Sigmoid colon (tissue), 4 donors: ENCODE results near the gene CLSTN2.

Source experiments
- EP300 ChIP-seq, 4 donors: sonication (generic); formaldehyde crosslinking; IDR thresholded peaks; one replicate each; pipeline ENCODE4 v1.6.1; 2017; ENCODE audit warnings: antibody characterized with exemption in 4 of 4
- POLR2A ChIP-seq, 2 donors: fragments of 450-650 bp; IDR thresholded peaks; one replicate each; pipeline ENCODE4 v1.6.1; 2016; ENCODE audit warnings: antibody characterized with exemption in 2 of 2, mild to moderate bottlenecking in 2 of 2, moderate library complexity in 2 of 2
- POLR2AphosphoS5 ChIP-seq, 4 donors: sonication (generic); formaldehyde crosslinking; IDR thresholded peaks; one replicate each; pipeline ENCODE4 v1.6.1; 2017; ENCODE audit warnings: antibody characterized with exemption in 4 of 4
- TF ChIP-seq, protein P1 (sequence below), 4 experiments: fragments of 450-650 bp in 3 of 4; fragments of 200-600 bp in 1 of 4; IDR thresholded peaks; one replicate each; pipeline ENCODE4 v1.5.1; 2016 to 2019; ENCODE audit warnings: antibody characterized with exemption in 4 of 4, mild to moderate bottlenecking in 3 of 4, moderate library complexity in 2 of 4

DNA sequence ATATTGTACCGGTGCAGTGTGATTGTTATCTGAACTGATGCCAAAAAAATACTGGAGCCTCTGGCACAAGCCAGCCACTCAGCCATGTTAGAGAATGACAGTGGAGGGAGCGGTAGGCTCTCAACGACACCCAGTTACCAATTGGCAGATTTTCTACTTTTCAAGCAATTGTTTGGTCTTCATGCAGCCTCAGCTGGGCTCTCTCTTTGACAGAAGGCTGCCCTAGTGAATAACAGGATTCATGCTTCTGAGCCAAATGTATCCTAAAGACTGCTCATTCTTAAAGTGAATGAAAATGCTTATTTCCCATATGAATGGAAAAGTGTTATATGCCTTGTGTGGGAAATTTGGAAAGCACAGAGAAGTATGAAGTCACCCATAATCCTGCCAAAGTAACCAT is 481.7 kb downstream of the CLSTN2 start:
- TF ChIP-seq EP300 (IDR thresholded peaks at IDR 0.05) (no peak), POLR2AphosphoS5 (IDR thresholded peaks at IDR 0.05) (no peak), POLR2A (IDR thresholded peaks at IDR 0.05) (no peak)
- TF ChIP-seq, protein P1, sequence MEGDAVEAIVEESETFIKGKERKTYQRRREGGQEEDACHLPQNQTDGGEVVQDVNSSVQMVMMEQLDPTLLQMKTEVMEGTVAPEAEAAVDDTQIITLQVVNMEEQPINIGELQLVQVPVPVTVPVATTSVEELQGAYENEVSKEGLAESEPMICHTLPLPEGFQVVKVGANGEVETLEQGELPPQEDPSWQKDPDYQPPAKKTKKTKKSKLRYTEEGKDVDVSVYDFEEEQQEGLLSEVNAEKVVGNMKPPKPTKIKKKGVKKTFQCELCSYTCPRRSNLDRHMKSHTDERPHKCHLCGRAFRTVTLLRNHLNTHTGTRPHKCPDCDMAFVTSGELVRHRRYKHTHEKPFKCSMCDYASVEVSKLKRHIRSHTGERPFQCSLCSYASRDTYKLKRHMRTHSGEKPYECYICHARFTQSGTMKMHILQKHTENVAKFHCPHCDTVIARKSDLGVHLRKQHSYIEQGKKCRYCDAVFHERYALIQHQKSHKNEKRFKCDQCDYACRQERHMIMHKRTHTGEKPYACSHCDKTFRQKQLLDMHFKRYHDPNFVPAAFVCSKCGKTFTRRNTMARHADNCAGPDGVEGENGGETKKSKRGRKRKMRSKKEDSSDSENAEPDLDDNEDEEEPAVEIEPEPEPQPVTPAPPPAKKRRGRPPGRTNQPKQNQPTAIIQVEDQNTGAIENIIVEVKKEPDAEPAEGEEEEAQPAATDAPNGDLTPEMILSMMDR (IDR thresholded peaks at IDR 0.05), result no peak
